Measurements from ENCODE around the gene ZDHHC3.

DNA sequence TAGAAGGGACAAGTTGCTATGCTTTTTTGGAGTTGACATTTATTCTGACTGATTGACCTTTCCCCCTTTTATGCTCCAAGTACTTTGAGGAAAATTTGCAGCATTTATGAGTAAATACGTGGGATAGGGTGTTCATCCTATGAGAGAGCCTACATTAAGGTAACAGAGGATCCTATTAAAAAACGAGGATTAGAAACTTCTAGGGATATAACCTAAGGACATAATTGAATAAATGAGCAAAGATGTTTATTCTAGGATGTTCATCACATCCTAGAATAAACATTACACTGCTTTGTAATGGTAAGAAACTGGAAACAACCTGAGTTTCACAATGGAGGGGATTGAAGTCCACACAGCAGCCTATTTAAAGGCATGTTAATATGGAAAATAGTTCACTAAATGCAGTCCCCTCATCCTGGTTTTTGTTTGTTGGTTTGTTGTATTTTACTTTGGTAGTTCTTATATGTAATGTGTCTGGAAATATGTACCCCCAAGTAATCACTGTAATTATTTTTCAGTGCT, 26.2 kb upstream of the ZDHHC3 start:
- TF ChIP-seq, protein P1, sequence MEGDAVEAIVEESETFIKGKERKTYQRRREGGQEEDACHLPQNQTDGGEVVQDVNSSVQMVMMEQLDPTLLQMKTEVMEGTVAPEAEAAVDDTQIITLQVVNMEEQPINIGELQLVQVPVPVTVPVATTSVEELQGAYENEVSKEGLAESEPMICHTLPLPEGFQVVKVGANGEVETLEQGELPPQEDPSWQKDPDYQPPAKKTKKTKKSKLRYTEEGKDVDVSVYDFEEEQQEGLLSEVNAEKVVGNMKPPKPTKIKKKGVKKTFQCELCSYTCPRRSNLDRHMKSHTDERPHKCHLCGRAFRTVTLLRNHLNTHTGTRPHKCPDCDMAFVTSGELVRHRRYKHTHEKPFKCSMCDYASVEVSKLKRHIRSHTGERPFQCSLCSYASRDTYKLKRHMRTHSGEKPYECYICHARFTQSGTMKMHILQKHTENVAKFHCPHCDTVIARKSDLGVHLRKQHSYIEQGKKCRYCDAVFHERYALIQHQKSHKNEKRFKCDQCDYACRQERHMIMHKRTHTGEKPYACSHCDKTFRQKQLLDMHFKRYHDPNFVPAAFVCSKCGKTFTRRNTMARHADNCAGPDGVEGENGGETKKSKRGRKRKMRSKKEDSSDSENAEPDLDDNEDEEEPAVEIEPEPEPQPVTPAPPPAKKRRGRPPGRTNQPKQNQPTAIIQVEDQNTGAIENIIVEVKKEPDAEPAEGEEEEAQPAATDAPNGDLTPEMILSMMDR (conservative IDR thresholded peaks at IDR 0.05 in 1 of 2, IDR thresholded peaks at IDR 0.05 in 1 of 2; ENCODE audit: extremely low read depth in 1 of 2, insufficient read depth in 1 of 2, low read depth in 1 of 2, low read length in 2 of 2) = no peak
- no peak for TF ChIP-seq EZH2 (IDR thresholded peaks at IDR 0.05; ENCODE audit: borderline replicate concordance, low read length)
